CD4-positive, alpha-beta T cell treated with Interleukin-6 at 100 ng/mL for 8 hours (primary cell): ENCODE data around the gene TRIM54.
"Not testable (repeated sequence)": the region's sequence is repeated elsewhere in the genome, so short reads cannot be mapped to it uniquely, and the experiment has no call there.

Experiments
- DNase-seq: peaks from one replicate; pipeline ENCODE4 v3.0.0-alpha.2; 2020; ENCODE audit warnings: mixed read lengths, low spot score

TRIM54 gene

GRCh38 chr2:27313882-27314645, 31.8 kb downstream of the TRIM54 start:
- DNase-seq: no peak

GRCh38 chr2:27314709-27315108, 32.5 kb downstream of the TRIM54 start:
- DNase-seq: no peak

GRCh38 chr2:27315122-27315521, 32.9 kb downstream of the TRIM54 start:
- no peak for DNase-seq

- DNase-seq: no peak
These were observed 34.6 kb downstream of the TRIM54 start for GRCh38 chr2:27316655-27317412.

- DNase-seq: not testable (repeated sequence)
These were observed 37.6 kb downstream of the TRIM54 start for GRCh38 chr2:27319839-27320238.

GRCh38 chr2:27320958-27321543, 38.8 kb downstream of the TRIM54 start:
- no peak for DNase-seq

- no peak for DNase-seq
These were observed 40.1 kb downstream of the TRIM54 start for GRCh38 chr2:27322301-27322765.

- peak; percentile 84 for DNase-seq
These were observed 40.8 kb downstream of the TRIM54 start, which contains the start of gene MPV17 for GRCh38 chr2:27322766-27323595. Gene MPV17 (minus strand): TSS chr2:27323097. CDS start chr2:27322517, 580 bp downstream.

GRCh38 chr2:27323596-27324285, 41.5 kb downstream of the TRIM54 start:
- no peak for DNase-seq

GRCh38 chr2:27324720-27325119, 42.5 kb downstream of the TRIM54 start:
- DNase-seq: no peak

- no peak for DNase-seq
These were observed 53.1 kb downstream of the TRIM54 start for GRCh38 chr2:27335311-27335710.

GRCh38 chr2:27336173-27336572, 53.9 kb downstream of the TRIM54 start:
- no peak for DNase-seq

GRCh38 chr2:27347641-27348040, 65.4 kb downstream of the TRIM54 start:
- DNase-seq: no peak

- DNase-seq: no peak
These were observed 68.0 kb downstream of the TRIM54 start for GRCh38 chr2:27350106-27350693.

GRCh38 chr2:27351802-27352598, 69.8 kb downstream of the TRIM54 start:
- DNase-seq: no peak

GRCh38 chr2:27353386-27353761, 71.1 kb downstream of the TRIM54 start:
- not testable (repeated sequence) for DNase-seq

- no peak for DNase-seq
These were observed 71.8 kb downstream of the TRIM54 start for GRCh38 chr2:27353762-27354596.

- no peak for DNase-seq
These were observed 72.3 kb downstream of the TRIM54 start for GRCh38 chr2:27354597-27354927.

GRCh38 chr2:27356056-27356381, 73.8 kb downstream of the TRIM54 start:
- DNase-seq: peak; percentile 23
